Right lobe of liver (tissue), 4 donors: Measurements from ENCODE around the gene ZNF598.

Source experiments
- CTCF ChIP-seq, 4 donors: fragments of 200-600 bp in 3 of 4; fragments of 450-650 bp in 1 of 4; IDR thresholded peaks; one replicate each; pipeline versions ENCODE4 v1.5.1 to v1.8.0; 2016 to 2022; ENCODE audit warnings: antibody characterized with exemption in 4 of 4, mild to moderate bottlenecking in 2 of 4
- POLR2A ChIP-seq: fragments of 450-650 bp; IDR thresholded peaks from one replicate; pipeline ENCODE4 v1.6.1; 2017; ENCODE audit warnings: antibody characterized with exemption, mild to moderate bottlenecking
- donor health status: DM: no; HTN: no; CAD: no.
- donor health status: DM: no; HTN: no; CAD: no.
- donor health status: DM: no; HTN: yes; CAD: no.

GRCh38 chr16:2030036-2030435, 20.4 kb upstream of the ZNF598 start:
- TF ChIP-seq CTCF (IDR thresholded peaks at IDR 0.05) (no peak), POLR2A (no peak)
